HG02623 (cell line): ENCODE results near the gene KLRC3.
"Not testable (repeated sequence)": the region's sequence is repeated elsewhere in the genome, so short reads cannot be mapped to it uniquely, and the experiment has no call there.

Experiments used
- ATAC-seq: cut with Tn5 transposase; IDR thresholded peaks from one replicate; pipeline ENCODE4 v1.9.1; 2021; ENCODE audit warnings: moderate library complexity; ENCODE audit not compliant: unreplicated experiment

KLRC3 gene

GRCh38 chr12:10369557-10370415, 50.6 kb downstream of the KLRC3 start:
- ATAC-seq = no peak

GRCh38 chr12:10368206-10369171, 51.9 kb downstream of the KLRC3 start:
- ATAC-seq = no peak

- not testable (repeated sequence) for ATAC-seq
Observed at GRCh38 chr12:10367714-10368113, 52.7 kb downstream of the KLRC3 start.

GRCh38 chr12:10366875-10367274, 53.5 kb downstream of the KLRC3 start:
- no peak for ATAC-seq

- ATAC-seq = no peak
Observed at GRCh38 chr12:10365696-10366405, 54.5 kb downstream of the KLRC3 start.

- peak; percentile 51 for ATAC-seq
Observed at GRCh38 chr12:10364815-10365622, 55.4 kb downstream of the KLRC3 start.

GRCh38 chr12:10363914-10364814, 56.2 kb downstream of the KLRC3 start:
- ATAC-seq = peak; percentile 87

- no peak for ATAC-seq
Observed at GRCh38 chr12:10363658-10363913, 56.8 kb downstream of the KLRC3 start.

GRCh38 chr12:10362828-10363657, 57.4 kb downstream of the KLRC3 start:
- no peak for ATAC-seq

- no peak for ATAC-seq
Observed at GRCh38 chr12:10362325-10362724, 58.1 kb downstream of the KLRC3 start.
